Panc1 (cell line): ENCODE results near the gene SPPL2C. TPM values are rescaled to one million over a fixed set of nuclear protein-coding genes. Genes with fewer than 3 reads are reported as not detected.
A peak's percentile ranks its signal among the peaks of the same experiment; 100 is the strongest.

ENCODE experiments used
- ATAC-seq: fragments of 200-7000 bp; cut with Tn5 transposase; 2 replicates; pipeline ENCODE4 v1.9.1; 2020; ENCODE audit warnings: mild to moderate bottlenecking, moderate library complexity
- BruUV-seq: library from RNA; stranded (reverse); fragments of 400-500 nt; replicated peaks from 2 replicates; lab custom pipeline; 2021; lab: Mats Ljungman, UMichigan
- CTCF ChIA-PET: fragments of 300-600 bp; sonication (Branson Sonifier 250); formaldehyde crosslinking; loops from one replicate; lab custom pipeline; 2022; ENCODE audit warnings: antibody characterized with exemption; lab: Charles Lee
- POLR2A ChIA-PET: fragments of 300-600 bp; sonication (Branson Sonifier 250); formaldehyde crosslinking; loops from one replicate; lab custom pipeline; 2022; ENCODE audit warnings: antibody characterized with exemption; lab: Charles Lee
- DNase-seq: peaks from one replicate; pipeline ENCODE4 v3.0.0-alpha.2; 2010; ENCODE audit warnings: low read depth, low spot score
- H3K27ac ChIP-seq: 2 replicates; pipeline ENCODE4 v1.5.1; 2011; ENCODE audit warnings: mild to moderate bottlenecking, low read length, inconsistent platforms
- H3K27me3 ChIP-seq: fragments of 200-500 bp; sonication (Bioruptor generic); 2 replicates; pipeline ENCODE4 v1.6.0; 2014; ENCODE audit warnings: low read length, inconsistent platforms; ENCODE audit not compliant: control insufficient read depth, insufficient read depth
- H3K36me3 ChIP-seq: fragments of 200-500 bp; sonication (Bioruptor generic); 2 replicates; pipeline ENCODE4 v1.5.1; 2014; ENCODE audit warnings: inconsistent platforms, mild to moderate bottlenecking, low read length, moderate library complexity; ENCODE audit not compliant: control insufficient read depth, insufficient read depth
- H3K4me1 ChIP-seq: 2 replicates; pipeline ENCODE4 v1.5.1; 2011; ENCODE audit warnings: inconsistent platforms, mild to moderate bottlenecking, low read length, moderate library complexity; ENCODE audit not compliant: control insufficient read depth, insufficient read depth
- H3K4me3 ChIP-seq, 2 experiments: 2 replicates each; pipeline ENCODE4 v1.5.1; 2011 to 2012; ENCODE audit warnings: low read depth in 2 of 2, low read length in 2 of 2, mild to moderate bottlenecking in 2 of 2, inconsistent platforms in 1 of 2, moderate library complexity in 1 of 2
- H3K9me3 ChIP-seq: fragments of 200-500 bp; sonication (Bioruptor generic); 2 replicates; pipeline ENCODE4 v1.5.1; 2014; ENCODE audit warnings: low read depth, mild to moderate bottlenecking, inconsistent platforms, low read length, moderate library complexity; ENCODE audit not compliant: control insufficient read depth, insufficient read depth
- CTCF ChIP-seq: fragments of 450-650 bp; IDR thresholded peaks from 2 replicates; pipeline ENCODE4 v1.5.1; 2017; ENCODE audit warnings: mild to moderate bottlenecking
- POLR2AphosphoS5 ChIP-seq: IDR thresholded peaks from 2 replicates; pipeline ENCODE4 v1.6.1; 2012; ENCODE audit warnings: mild to moderate bottlenecking, low read depth, low read length, moderate library complexity
- REST ChIP-seq, 2 experiments: IDR thresholded peaks; 2 replicates each; pipeline ENCODE4 v1.6.1; 2011 to 2012; ENCODE audit warnings: low read depth in 2 of 2, control low read depth in 1 of 2, low read length in 1 of 2, mild to moderate bottlenecking in 1 of 2, moderate library complexity in 1 of 2; ENCODE audit not compliant: insufficient read depth in 1 of 2
- SIN3A ChIP-seq: IDR thresholded peaks from 2 replicates; pipeline ENCODE4 v1.6.1; 2012; ENCODE audit warnings: low read depth, mild to moderate bottlenecking, low read length, moderate library complexity, borderline replicate concordance; ENCODE audit not compliant: insufficient read depth
- TCF7L2 ChIP-seq: IDR thresholded peaks from 2 replicates; pipeline ENCODE4 v1.6.1; 2011; ENCODE audit warnings: mild to moderate bottlenecking, low read depth, low read length, inconsistent platforms
- in situ Hi-C: cut with HindIII; loops from 2 replicates; pipeline ENCODE4 v1.10.0; 2016; ENCODE audit warnings: low sequenced_read_pairs, low pct_unique_long_range_greater_than_20kb
- intact Hi-C: fragments of 100-400 bp; cut with micrococcal nuclease; formaldehyde crosslinking; loops from one replicate; pipeline ENCODE4 v1.10.0; 2022; ENCODE audit not compliant: unreplicated experiment
- total RNA-seq: library from RNA; stranded (reverse); gene quantifications from one replicate; pipeline ENCODE4 v1.2.1, GENCODE V29; 2021; ENCODE audit not compliant: unreplicated experiment

SPPL2C gene
- total RNA-seq, 1 experiment from 2014 or later = not detected

GRCh38 chr17:45812102-45812501 lies 32.6 kb upstream of the SPPL2C start:
- no peak overlapping the region for H3K4me3 ChIP-seq
- TF ChIP-seq REST (IDR thresholded peaks at IDR 0.05; ENCODE audit: insufficient read depth in 1 of 2, low read depth in 2 of 2, low read length in 1 of 2) (no peak), TCF7L2 (no peak), SIN3A (no peak), POLR2AphosphoS5 (no peak), CTCF (no peak)

GRCh38 chr17:45813048-45813725 lies 31.5 kb upstream of the SPPL2C start:
- ChIA-PET POLR2A (no interaction called here), CTCF (no interaction called here)
- Histone ChIP-seq H3K36me3 (no peaks in the 10 kb centered on the region), H3K4me1 (no peaks in the 10 kb centered on the region), H3K27me3 (no peaks in the 10 kb centered on the region), H3K4me3 (no peak overlapping the region), H3K27ac (no peak overlapping the region), H3K9me3 (no peaks in the 10 kb centered on the region)
- DNase-seq (no peak), ATAC-seq (no peak)
- in situ Hi-C loops (no loop called here), intact Hi-C loops (no loop called here)
- no TSS peak for BruUV-seq
- TF ChIP-seq TCF7L2 (no peak), POLR2AphosphoS5 (no peak), SIN3A (no peak)

More at GRCh38 chr17:45812102-45812501, 32.6 kb upstream of the SPPL2C start:
- H3K4me1 ChIP-seq = no peaks in the 10 kb centered on the region
- no peaks in the 10 kb centered on the region for H3K27me3 ChIP-seq
- no peaks in the 10 kb centered on the region for H3K9me3 ChIP-seq
- ChIA-PET CTCF (interaction anchor here (0.5 kb wide), 1 partner anchor 125 kb away, joined by 3 read pairs; no protein-coding TSS in a partner anchor), POLR2A (no interaction called here)
- DNase-seq = no peak
- in situ Hi-C loops (no loop called here), intact Hi-C loops (no loop called here)
- H3K27ac ChIP-seq = no peak overlapping the region
- BruUV-seq = no TSS peak
- ATAC-seq = 0 out of 2 replicates have a peak, but pooled peaks have one; percentile 50
- no peaks in the 10 kb centered on the region for H3K36me3 ChIP-seq
